ENCODE results near the gene MRPS12.
"Not testable (repeated sequence)": the region's sequence is repeated elsewhere in the genome, so short reads cannot be mapped to it uniquely, and the experiment has no call there.

MRPS12 gene

GRCh38 chr19:38942471-38943181, 11.9 kb downstream of the MRPS12 start:
- no peak for DNase-seq

- DNase-seq = no peak
Observed at GRCh38 chr19:38944981-38945506, 14.3 kb downstream of the MRPS12 start.

- DNase-seq = no peak
Observed at GRCh38 chr19:38945562-38946228, 15.0 kb downstream of the MRPS12 start.

- peak in 1 of 2 experiments; percentile 33 for DNase-seq
Observed at GRCh38 chr19:38946229-38947010, 15.7 kb downstream of the MRPS12 start.

- peak in 1 of 2 experiments; percentile 36 for DNase-seq
Observed at GRCh38 chr19:38949580-38950367, 19.0 kb downstream of the MRPS12 start.

- no peak for DNase-seq
Observed at GRCh38 chr19:38951187-38951586, 20.4 kb downstream of the MRPS12 start.

GRCh38 chr19:38952395-38953165, 21.8 kb downstream of the MRPS12 start:
- DNase-seq = peak; percentile 23 to 59

GRCh38 chr19:38953677-38954076, 22.9 kb downstream of the MRPS12 start:
- DNase-seq = no peak

GRCh38 chr19:38956264-38956663, 25.5 kb downstream of the MRPS12 start:
- no peak for DNase-seq

GRCh38 chr19:38958301-38958700, 27.6 kb downstream of the MRPS12 start:
- DNase-seq = no peak

- DNase-seq = no peak
Observed at GRCh38 chr19:38959618-38960017, 28.9 kb downstream of the MRPS12 start.

GRCh38 chr19:38964738-38965137, 34.0 kb downstream of the MRPS12 start:
- DNase-seq = no peak

- DNase-seq = not testable (repeated sequence)
Observed at GRCh38 chr19:38966149-38966548, 35.4 kb downstream of the MRPS12 start.

- DNase-seq = no peak
Observed at GRCh38 chr19:38970664-38971532, 40.2 kb downstream of the MRPS12 start.

- DNase-seq = no peak
Observed at GRCh38 chr19:38971672-38972071, 40.9 kb downstream of the MRPS12 start.

GRCh38 chr19:38974624-38975213, 44.0 kb downstream of the MRPS12 start:
- no peak for DNase-seq

- DNase-seq = no peak
Observed at GRCh38 chr19:38975214-38975860, 44.6 kb downstream of the MRPS12 start, which contains the start of gene FBXO17. FBXO17 (minus strand) TSS chr19:38975742; CDS start chr19:38950319, 25,423 bp downstream.

GRCh38 chr19:38975861-38976271, 45.1 kb downstream of the MRPS12 start:
- no peak for DNase-seq

- no peak for DNase-seq
Observed at GRCh38 chr19:38977445-38978325, 46.9 kb downstream of the MRPS12 start.

All from NCI-H446 (cell line).